Choroid plexus epithelial cell (primary cell): ENCODE data around the gene TRIM24.

ENCODE experiments used
- DNase-seq: peaks from one replicate; pipeline ENCODE4 v3.0.0-alpha.2; 2010; ENCODE audit warnings: low read depth
- H3K4me3 ChIP-seq: 2 replicates; pipeline ENCODE4 v1.5.1; 2011; ENCODE audit warnings: low read depth, mild to moderate bottlenecking, control low read depth, low read length, moderate library complexity
- CTCF ChIP-seq: conservative IDR thresholded peaks from 2 replicates; pipeline ENCODE4 v1.5.1; 2011; ENCODE audit warnings: low read depth, mild to moderate bottlenecking, control low read depth, inconsistent platforms, low read length, moderate library complexity

The TRIM24 gene

GRCh38 chr7:138587485-138587884, 127.4 kb downstream of the TRIM24 start:
- no peak for DNase-seq
- no peak overlapping the region for H3K4me3 ChIP-seq
- no peak for TF ChIP-seq CTCF

- no peak overlapping the region for H3K4me3 ChIP-seq
- no peak for TF ChIP-seq CTCF
- DNase-seq = no peak
These were observed 128.9 kb downstream of the TRIM24 start for GRCh38 chr7:138588986-138589385.

GRCh38 chr7:138590154-138590553, 130.1 kb downstream of the TRIM24 start:
- no peak overlapping the region for H3K4me3 ChIP-seq
- TF ChIP-seq CTCF = no peak
- no peak for DNase-seq

- DNase-seq = no peak
- H3K4me3 ChIP-seq = no peak overlapping the region
- no peak for TF ChIP-seq CTCF
These were observed 135.4 kb downstream of the TRIM24 start for GRCh38 chr7:138595454-138595853.

GRCh38 chr7:138602451-138602850, 142.4 kb downstream of the TRIM24 start:
- no peak for TF ChIP-seq CTCF
- no peak for DNase-seq
- no peak overlapping the region for H3K4me3 ChIP-seq

- no peak for TF ChIP-seq CTCF
- DNase-seq = peak; percentile 27
- no peak overlapping the region for H3K4me3 ChIP-seq
These were observed 143.7 kb downstream of the TRIM24 start for GRCh38 chr7:138603549-138604318.

GRCh38 chr7:138606236-138606635, 146.2 kb downstream of the TRIM24 start:
- H3K4me3 ChIP-seq = no peak overlapping the region
- TF ChIP-seq CTCF = no peak
- no peak for DNase-seq
